ENCODE results near the gene KIF1A. TPM values are rescaled to one million over a fixed set of nuclear protein-coding genes. Genes with fewer than 3 reads are reported as not detected.

Gene KIF1A
- polyA plus RNA-seq, 1 donor from 2014 or later: 63.4 TPM

DNA sequence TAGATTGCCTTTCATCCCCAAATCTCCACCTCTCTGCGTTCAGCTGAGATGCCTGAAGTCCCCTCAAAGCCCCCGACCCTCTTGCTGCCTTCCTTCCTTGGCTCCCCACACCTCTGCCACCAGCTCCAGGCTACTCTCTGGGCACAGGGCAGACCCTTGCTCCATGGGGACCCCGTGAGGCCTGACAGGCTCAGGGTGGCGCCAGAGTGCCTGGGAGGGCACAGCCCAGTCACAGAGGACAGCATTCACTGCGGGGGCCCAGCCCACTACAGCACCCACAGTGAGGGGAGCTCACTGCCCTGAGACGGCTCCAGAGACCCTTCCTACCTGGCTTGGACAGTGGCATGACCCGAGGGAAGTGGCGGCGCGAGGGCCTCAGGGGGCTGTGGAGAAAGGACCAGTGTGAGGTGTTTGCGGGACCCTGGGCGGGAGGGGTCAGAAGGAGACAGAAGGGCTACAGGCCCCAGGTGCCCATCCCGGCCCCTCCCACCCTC, 77.4 kb downstream of the KIF1A start:
- Histone ChIP-seq H3K27ac (ENCODE audit: low read length) (no peak overlapping the region), H3K9ac (ENCODE audit: low read length) (no peak overlapping the region), H4K20me1 (ENCODE audit: insufficient read depth) (no peaks in the 10 kb centered on the region), H3F3A (ENCODE audit: insufficient read depth, low read length, poor library complexity, severe bottlenecking) (no peaks in the 10 kb centered on the region), H3K9me3 (ENCODE audit: low read length) (no peaks in the 10 kb centered on the region), H3K4me2 (ENCODE audit: low read length) (no peak overlapping the region), H3K9me2 (ENCODE audit: insufficient read depth, low read length) (no peaks in the 10 kb centered on the region), H3K27me3 (ENCODE audit: insufficient read depth, low read depth, low read length) (no peaks in the 10 kb centered on the region), H3K79me2 (replicated peaks; ENCODE audit: insufficient read depth, low read length) (no peaks in the 10 kb centered on the region), H2AFZ (ENCODE audit: low read depth, low read length) (no peak overlapping the region), H3K36me3 (ENCODE audit: insufficient read depth, low read length) (no peaks in the 10 kb centered on the region), H3K4me3 (ENCODE audit: low read length) (no peak overlapping the region)
- TF ChIP-seq TAF1 (IDR thresholded peaks at IDR 0.05; ENCODE audit: low read depth) (no peak), SMC3 (conservative IDR thresholded peaks at IDR 0.05; ENCODE audit: poor library complexity) (no peak), POLR2AphosphoS5 (IDR thresholded peaks at IDR 0.05) (no peak)

GRCh38 chr2:240741091-240741490, 78.9 kb downstream of the KIF1A start:
- no peaks in the 10 kb centered on the region for H3K27me3 ChIP-seq (ENCODE audit: insufficient read depth, low read depth, low read length)
- H3F3A ChIP-seq (ENCODE audit: insufficient read depth, low read length, poor library complexity, severe bottlenecking): no peaks in the 10 kb centered on the region
- no peaks in the 10 kb centered on the region for H3K9me3 ChIP-seq (ENCODE audit: low read length)
- no peak overlapping the region for H3K27ac ChIP-seq (ENCODE audit: low read length)
- no peak overlapping the region for H3K9ac ChIP-seq (ENCODE audit: low read length)
- H3K79me2 ChIP-seq (replicated peaks; ENCODE audit: insufficient read depth, low read length): no peaks in the 10 kb centered on the region
- no peaks in the 10 kb centered on the region for H4K20me1 ChIP-seq (ENCODE audit: insufficient read depth)
- H2AFZ ChIP-seq (ENCODE audit: low read depth, low read length): no peak overlapping the region
- H3K9me2 ChIP-seq (ENCODE audit: insufficient read depth, low read length): no peaks in the 10 kb centered on the region
- no peak for TF ChIP-seq EP300 (conservative IDR thresholded peaks at IDR 0.05; ENCODE audit: poor library complexity, severe bottlenecking)
- no peak for TF ChIP-seq MXI1 (conservative IDR thresholded peaks at IDR 0.05; ENCODE audit: poor library complexity, severe bottlenecking)
- no peak for TF ChIP-seq EZH2 (IDR thresholded peaks at IDR 0.05; ENCODE audit: borderline replicate concordance, insufficient read depth, low read length, poor library complexity, severe bottlenecking)
- TF ChIP-seq REST (IDR thresholded peaks at IDR 0.05; ENCODE audit: borderline replicate concordance): no peak
- no peak for TF ChIP-seq RAD21 (conservative IDR thresholded peaks at IDR 0.05)
- no peak for TF ChIP-seq SMC3 (conservative IDR thresholded peaks at IDR 0.05; ENCODE audit: poor library complexity)
- no peak for TF ChIP-seq POLR2AphosphoS5 (IDR thresholded peaks at IDR 0.05)
- no peak for TF ChIP-seq CTCF (IDR thresholded peaks at IDR 0.05; ENCODE audit: poor library complexity, severe bottlenecking)
- no peaks in the 10 kb centered on the region for H3K36me3 ChIP-seq (ENCODE audit: insufficient read depth, low read length)
- H3K4me3 ChIP-seq (ENCODE audit: low read length): no peak overlapping the region
- no peak overlapping the region for H3K4me2 ChIP-seq (ENCODE audit: low read length)

- no peak overlapping the region for H2AFZ ChIP-seq (ENCODE audit: low read depth, low read length)
Measured at GRCh38 chr2:240739797-240740196, 80.2 kb downstream of the KIF1A start.

More at GRCh38 chr2:240739797-240740196, 80.2 kb downstream of the KIF1A start:
- TF ChIP-seq EP300 (conservative IDR thresholded peaks at IDR 0.05; ENCODE audit: poor library complexity, severe bottlenecking) (no peak), SMC3 (conservative IDR thresholded peaks at IDR 0.05; ENCODE audit: poor library complexity) (no peak), CTCF (IDR thresholded peaks at IDR 0.05; ENCODE audit: poor library complexity, severe bottlenecking) (no peak), REST (IDR thresholded peaks at IDR 0.05; ENCODE audit: borderline replicate concordance) (no peak), POLR2AphosphoS5 (IDR thresholded peaks at IDR 0.05) (no peak), EZH2 (IDR thresholded peaks at IDR 0.05; ENCODE audit: borderline replicate concordance, insufficient read depth, low read length, poor library complexity, severe bottlenecking) (no peak), RAD21 (conservative IDR thresholded peaks at IDR 0.05) (no peak), MXI1 (conservative IDR thresholded peaks at IDR 0.05; ENCODE audit: poor library complexity, severe bottlenecking) (no peak), TAF1 (IDR thresholded peaks at IDR 0.05; ENCODE audit: low read depth) (no peak)
- H3F3A ChIP-seq (ENCODE audit: insufficient read depth, low read length, poor library complexity, severe bottlenecking): no peaks in the 10 kb centered on the region
- no peak overlapping the region for H3K4me2 ChIP-seq (ENCODE audit: low read length)
- H3K79me2 ChIP-seq (replicated peaks; ENCODE audit: insufficient read depth, low read length): no peaks in the 10 kb centered on the region
- H3K9ac ChIP-seq (ENCODE audit: low read length): no peak overlapping the region
- no peaks in the 10 kb centered on the region for H3K9me2 ChIP-seq (ENCODE audit: insufficient read depth, low read length)
- no peak overlapping the region for H3K27ac ChIP-seq (ENCODE audit: low read length)
- H3K4me3 ChIP-seq (ENCODE audit: low read length): no peak overlapping the region
- no peaks in the 10 kb centered on the region for H3K9me3 ChIP-seq (ENCODE audit: low read length)
- H3K27me3 ChIP-seq (ENCODE audit: insufficient read depth, low read depth, low read length): no peaks in the 10 kb centered on the region
- no peaks in the 10 kb centered on the region for H4K20me1 ChIP-seq (ENCODE audit: insufficient read depth)
- no peaks in the 10 kb centered on the region for H3K36me3 ChIP-seq (ENCODE audit: insufficient read depth, low read length)
